AG09319 (cell line): ENCODE results near the gene EHBP1.

ENCODE experiments used
- DNase-seq: peaks from one replicate; pipeline ENCODE4 v3.0.0-alpha.2; 2010; ENCODE audit warnings: low read depth; ENCODE audit errors: extremely low read depth
- TF ChIP-seq, protein P1 (sequence below): IDR thresholded peaks from 2 replicates; pipeline ENCODE4 v1.5.1; 2011; ENCODE audit warnings: low read depth, mild to moderate bottlenecking, inconsistent platforms, low read length, moderate library complexity

The EHBP1 gene

DNA sequence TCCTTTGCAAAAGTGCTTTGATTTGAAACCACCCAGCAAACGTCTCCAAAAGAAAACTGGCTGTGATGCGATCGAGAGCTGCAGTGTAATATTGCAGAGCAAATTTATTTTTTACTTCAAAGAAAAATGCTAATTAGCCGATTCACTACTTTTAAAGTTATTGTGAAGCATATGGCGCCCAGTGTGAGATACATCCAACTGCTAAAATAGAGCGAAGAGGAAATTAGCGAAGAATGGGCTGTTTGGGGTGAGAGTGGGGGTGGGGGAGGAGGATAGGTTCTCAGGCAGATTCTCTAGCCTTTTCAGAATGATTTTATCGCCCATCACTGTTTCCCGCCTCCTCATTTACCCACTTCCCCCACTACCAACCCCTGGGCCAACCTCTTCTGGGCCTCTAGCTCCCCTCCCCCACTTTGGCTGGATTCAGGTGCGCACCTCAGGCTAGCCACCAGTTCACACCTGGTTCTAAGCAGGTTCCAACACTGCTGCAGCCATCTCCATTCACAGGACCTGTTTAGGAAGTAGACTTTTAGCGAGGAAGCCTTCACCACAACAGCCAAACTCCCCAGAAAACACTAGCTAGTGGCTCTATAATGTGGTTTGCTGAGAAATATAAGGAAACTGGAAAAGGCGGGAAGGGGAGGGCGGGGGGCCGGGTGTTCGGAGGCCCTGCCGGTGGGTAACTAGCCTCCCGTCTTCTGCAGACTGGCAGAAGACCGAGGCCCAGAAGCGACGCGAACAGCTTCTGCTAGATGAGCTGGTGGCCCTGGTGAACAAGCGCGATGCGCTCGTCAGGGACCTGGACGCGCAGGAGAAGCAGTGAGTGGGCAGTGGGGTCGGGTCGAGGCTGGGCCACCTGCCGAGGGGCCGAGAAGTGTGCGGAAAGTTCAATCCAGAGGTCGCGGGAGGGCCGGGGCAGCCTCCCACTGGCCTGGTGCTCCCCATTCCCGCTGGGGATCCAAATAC, 339.1 kb downstream of the EHBP1 start:
- TF ChIP-seq, protein P1, sequence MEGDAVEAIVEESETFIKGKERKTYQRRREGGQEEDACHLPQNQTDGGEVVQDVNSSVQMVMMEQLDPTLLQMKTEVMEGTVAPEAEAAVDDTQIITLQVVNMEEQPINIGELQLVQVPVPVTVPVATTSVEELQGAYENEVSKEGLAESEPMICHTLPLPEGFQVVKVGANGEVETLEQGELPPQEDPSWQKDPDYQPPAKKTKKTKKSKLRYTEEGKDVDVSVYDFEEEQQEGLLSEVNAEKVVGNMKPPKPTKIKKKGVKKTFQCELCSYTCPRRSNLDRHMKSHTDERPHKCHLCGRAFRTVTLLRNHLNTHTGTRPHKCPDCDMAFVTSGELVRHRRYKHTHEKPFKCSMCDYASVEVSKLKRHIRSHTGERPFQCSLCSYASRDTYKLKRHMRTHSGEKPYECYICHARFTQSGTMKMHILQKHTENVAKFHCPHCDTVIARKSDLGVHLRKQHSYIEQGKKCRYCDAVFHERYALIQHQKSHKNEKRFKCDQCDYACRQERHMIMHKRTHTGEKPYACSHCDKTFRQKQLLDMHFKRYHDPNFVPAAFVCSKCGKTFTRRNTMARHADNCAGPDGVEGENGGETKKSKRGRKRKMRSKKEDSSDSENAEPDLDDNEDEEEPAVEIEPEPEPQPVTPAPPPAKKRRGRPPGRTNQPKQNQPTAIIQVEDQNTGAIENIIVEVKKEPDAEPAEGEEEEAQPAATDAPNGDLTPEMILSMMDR, result no peak
- DNase-seq, result no peak

DNA sequence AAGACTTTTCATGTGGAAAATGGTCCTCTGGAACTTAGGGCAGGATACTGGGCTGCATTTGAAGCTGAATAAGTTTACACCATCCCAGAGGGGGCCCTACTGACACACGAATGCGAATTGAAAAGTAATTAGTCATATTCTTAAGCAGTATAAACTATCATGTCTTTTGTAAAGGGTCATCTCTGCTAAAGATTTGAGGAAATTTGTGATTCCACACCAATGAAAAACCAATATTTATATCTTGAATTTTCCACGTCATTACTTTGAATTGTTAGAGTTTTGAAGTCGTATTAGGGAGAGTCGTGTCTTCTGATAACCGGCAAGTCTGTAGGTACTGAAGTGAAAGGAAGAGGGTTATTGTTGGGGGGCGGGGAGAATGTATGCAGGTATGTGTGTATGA, 341.0 kb downstream of the EHBP1 start:
- TF ChIP-seq, protein P1, result no peak
- DNase-seq, result no peak

DNA sequence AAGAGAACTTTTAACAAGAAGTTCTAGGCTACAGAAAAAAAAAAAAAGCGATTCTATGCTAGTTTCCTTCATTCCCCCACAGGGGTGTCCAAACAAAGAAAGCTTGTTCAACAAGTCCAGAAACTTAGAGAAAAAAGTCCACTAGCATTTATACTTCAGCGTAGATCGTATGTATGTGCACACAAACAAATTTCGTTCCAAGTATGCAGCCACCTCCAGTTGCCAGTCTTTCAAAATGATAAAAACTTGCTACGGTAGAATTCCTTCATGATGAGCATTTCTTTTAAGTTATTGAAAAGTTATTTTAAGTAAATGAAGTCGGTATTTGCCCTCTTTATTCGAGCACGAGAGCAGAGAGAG, 341.4 kb downstream of the EHBP1 start:
- DNase-seq, result no peak
- TF ChIP-seq, protein P1, result no peak

DNA sequence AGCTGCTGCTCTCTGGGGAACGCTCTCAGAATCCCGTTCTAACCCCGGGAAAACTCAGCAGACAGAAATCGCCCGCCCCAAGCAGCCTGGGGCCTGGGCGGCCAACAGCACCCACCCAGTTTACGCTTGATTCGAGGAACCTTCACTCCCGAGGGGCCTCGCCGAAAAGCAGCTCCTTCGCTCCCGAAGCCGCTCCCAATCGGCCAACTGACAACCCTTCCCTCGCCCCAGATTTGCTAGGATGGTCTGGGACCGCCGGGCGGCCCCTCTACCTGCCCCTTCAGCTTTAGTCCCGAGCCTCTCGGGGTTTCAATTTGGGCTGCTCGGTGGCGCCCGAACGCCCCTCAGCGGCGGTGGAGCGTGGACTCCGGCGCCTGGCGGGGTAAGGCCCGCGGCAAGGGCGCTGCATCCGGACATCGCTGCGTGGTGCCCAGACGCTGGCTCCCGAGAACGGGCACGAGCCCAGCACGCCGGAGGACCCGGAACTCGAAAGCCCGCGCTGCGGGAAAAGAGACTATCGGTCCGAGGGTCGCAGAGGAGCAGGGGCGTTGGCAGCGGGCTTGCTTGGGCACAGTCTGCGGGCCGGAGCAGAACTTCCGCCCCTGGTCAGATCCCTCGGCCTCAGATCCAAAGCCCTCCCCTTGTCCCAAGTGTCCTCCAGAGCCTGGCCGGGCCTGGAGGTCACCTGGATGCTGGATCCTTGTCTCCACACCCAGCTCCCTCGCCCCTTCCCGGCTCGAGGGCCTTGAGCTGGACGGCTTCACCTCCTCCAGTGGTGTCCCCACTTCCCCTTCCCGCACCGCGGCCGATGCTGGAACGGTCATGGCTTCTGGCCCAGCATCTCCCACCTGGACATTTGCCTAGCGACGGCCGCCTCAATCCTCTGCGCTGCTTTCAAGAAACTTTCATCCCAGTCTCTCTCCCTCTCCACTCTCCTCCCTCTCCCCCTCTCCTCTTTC, 342.1 kb downstream of the EHBP1 start:
- no peak for DNase-seq
- TF ChIP-seq, protein P1, result no peak

DNA sequence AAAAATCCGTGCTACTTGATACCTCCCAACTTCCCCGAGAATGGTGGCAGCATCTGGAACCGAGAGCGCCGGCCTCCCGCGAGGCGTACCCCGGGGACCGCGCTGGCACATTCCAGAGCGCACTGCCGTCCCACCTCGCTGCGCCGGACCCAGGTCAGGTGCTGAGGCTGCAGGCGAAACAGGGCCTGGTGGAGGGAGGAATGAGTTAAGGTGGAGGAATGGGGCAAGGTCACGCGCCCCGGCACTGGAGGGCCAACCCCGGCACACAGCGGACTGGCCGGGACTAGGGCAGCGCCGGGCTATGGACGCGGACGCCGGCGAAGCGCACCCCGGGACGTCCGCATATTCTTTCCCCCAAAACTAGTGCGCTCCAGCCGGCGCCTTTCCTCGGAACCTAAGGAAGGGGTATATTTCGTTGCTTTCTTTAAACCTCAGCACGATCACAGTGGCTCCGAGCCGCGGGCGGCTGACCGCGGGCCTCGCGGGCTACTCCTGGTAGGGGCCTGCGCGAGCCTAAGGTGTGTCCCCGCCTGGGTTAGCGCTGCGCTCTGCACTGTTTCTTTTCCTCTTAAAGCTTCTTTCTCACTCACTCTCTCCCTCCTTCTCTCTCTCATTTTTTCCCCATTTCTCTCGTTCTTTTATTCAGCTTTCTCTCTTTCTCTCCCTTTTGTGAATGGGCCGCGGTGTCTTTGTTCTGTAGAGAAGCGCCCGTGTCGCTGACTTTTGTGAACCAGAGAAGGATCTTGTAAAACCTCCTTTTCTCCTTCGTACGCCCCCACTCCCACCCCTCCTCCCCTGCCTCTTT, 343.1 kb downstream of the EHBP1 start:
- TF ChIP-seq, protein P1, result no peak
- DNase-seq, result no peak

DNA sequence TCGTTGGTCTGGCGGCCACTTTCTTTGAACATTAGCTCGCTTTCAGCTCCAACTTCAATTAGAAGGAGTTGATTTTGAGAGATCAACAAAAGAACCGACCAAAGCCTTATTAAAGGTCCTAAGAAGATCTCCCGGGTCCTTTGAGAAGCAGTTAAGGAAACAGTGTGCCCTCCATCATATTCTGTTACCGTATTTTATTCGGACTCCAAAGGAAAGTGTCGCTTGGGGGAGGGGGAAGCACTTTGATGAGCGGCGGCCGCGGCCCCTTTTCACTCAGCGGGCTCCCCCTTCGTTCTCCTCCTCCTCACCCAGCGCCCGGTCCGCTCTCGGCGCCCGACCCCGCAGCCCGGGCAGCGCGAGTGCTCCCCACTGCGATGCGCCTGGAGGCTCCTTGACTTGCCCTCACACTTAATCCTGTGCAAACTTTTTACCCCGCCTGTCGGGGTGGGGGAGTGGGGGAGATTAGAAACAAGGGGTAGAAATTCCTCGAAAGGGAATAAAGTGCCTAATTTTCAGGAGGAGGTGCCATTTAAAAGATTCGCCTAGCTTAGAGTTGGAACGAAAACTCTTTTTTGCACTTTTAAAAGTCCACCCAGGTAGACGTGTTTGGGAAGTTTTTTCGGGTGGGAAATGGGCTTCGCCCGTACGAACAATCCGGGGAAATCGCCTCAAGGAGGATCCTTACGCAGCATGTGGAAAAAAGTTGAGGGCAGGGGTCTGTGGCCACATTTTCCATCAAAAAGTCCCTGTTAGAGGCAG, 343.9 kb downstream of the EHBP1 start:
- TF ChIP-seq, protein P1, result no peak
- DNase-seq, result no peak
